Effector CD4-positive, alpha-beta T cell (primary cell): Measurements from ENCODE around the gene SZT2.

Experiments used
- DNase-seq: peaks from one replicate; pipeline ENCODE4 v3.0.0-alpha.2; 2020

SZT2 gene

DNA sequence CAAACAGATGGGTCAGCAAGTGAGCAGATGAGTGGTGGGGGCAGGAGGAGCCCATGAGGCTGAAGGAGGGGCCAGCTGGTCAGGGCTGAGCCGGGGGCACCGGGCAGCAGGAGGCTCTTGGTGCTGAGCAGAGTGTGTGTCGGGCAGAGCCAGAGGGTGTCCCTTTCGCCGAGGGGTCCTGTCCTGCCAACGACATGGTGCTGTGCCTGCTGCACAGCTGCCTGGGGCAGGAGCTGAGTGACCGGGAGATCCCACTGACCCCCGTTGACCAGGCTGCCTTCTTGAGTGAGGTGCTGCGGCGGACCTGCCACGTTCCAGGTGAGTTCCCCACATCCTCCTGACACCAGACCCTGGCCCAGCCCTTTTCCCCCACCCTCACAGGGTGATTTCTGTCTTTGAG is 36.5 kb downstream of the SZT2 start:
- no peak for DNase-seq

DNA sequence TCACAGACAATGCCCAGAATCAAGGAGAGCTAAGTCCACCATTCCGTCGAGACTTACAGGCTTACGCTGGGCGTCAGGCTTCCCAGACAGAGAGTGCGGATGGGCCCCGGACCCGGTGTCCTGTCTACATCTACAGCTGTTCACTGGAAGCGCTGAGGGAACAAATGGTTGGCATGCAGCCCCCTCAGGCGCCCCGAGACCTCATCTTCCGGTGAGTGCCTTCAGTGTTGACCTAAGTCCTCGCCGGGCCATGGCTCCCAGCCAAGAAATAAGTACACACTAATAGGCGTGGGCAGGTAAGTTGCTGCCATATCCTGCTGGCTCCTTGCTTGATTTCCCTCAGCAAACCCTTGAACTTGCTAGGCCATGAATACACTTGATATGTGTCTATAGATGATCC is 37.8 kb downstream of the SZT2 start:
- DNase-seq, result no peak

DNA sequence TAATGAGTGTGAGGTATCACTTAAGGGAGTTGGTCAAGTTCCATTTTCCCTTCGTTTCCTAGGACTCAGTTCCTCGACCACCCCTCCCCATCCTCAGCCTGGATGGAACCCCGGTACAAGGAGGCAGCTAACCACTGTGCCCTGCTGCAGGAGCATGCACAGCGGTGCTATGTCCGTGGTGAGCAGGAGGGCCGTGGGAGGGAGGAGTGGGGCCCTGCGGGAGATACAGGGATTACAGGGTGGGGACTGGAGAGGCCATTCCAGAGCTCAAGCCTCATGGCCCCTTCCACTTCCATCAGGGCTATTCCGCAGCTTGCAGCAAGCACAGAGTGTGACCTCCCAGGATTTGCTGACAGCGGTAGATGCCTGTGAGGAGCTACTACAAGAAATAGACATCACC is 38.2 kb downstream of the SZT2 start:
- no peak for DNase-seq

DNA sequence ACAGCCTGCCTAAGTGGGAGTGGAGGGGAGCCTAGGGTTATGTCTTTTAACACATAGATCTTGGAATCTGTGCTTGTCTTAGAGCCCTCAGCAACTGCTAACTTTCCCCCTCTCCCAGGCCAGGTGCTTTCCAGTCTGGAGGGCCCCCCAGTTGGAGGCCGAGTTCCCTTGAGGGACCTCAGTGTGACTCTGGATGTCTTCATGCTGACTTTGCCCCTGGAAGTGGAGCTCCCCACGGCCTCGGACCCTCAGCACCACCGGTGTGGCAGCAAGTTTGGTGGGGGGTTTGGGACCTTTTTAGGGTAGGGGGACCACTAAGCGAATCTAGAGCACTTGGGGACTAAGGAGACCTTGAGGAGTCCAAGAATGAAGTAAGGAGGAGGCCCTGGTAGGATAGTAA is 41.1 kb downstream of the SZT2 start:
- no peak for DNase-seq

DNA sequence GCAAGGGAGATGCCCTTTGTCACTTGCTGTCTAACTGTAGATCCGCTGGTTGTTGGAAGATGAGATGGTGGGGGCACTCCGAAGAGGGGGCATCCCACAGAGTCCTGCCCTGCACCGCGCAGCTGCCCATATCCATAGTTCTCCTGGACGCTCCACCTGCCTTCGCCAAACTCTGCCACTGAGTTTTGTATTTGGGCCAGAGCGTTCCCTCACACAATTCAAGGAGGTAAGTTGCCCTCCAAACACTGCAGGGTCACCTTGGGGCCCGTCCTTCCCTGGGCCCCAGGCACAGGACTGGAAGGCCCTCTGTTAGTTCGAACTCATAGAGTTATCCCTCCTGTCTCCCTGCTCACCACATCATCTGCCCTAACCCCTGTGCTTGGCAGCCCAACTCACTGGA is 42.0 kb downstream of the SZT2 start:
- no peak for DNase-seq

DNA sequence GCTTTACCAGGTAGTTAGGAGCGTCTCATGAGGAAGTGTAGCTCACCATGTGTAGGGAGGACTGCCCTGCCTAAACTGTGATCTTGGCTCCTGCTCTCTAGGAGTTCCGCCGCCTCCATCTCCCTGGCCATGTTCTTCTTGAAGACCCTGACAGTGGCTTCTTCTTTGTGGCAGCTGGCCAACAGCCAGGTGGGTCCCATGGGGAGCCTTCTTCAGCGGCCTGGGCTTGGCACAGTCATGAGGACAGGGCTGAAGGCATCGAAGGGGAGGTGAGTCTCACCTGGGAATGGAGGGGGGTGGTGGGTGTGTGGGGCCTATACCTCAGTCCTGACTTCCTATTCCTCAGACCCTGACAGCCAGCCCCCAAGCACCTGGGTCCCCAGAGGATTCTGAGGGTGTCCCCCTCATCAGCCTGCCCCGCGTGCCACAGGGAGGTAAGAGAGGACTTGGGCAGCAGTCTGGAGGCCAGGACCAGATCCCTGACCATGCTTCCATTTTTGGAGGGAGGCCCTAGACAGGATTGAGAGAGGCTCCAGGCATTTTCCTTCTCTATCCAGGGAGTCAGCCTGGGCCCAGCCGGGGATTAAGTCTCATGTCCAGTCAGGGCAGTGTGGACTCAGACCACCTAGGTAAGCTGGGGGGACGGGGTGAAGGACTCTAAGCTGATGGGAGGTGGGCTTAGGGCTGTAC is 42.6 kb downstream of the SZT2 start:
- no peak for DNase-seq

DNA sequence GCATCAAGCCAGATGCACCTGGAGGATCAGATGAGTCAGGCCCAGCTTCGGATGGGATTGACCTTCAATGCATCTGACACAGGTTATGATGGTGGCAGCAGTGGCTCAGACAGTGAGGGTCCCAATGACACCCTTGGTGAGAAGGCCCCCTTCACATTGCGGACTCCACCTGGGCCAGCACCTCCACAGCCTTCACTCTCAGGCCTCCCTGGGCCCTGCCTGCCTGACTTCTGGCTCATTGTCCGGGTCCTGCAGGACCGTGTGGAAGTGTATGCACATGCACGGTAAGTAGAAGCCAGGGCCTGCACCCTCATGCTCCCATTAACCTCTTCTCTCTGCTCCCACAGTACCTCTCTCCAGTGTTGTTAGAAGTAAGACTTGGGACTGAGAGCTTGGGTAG is 43.2 kb downstream of the SZT2 start:
- no peak for DNase-seq

DNA sequence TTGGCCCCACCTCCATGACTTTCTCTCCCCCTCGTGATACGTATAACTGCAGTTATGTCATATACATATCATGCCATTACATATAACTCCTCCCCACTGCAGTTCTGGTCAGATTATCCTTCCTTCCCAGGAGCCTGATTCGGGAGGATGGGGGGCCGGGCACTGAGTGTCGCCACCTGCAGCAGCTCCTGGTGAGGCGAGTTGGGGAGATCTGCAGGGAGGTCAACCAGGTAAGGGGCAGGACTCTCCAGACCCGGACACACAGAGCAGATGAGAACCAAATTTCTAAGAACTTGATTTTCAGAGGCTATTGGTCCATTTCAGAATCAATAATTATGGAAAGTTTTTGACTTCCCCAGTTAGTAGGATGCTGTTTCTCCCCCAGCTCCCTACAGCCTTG is 44.6 kb downstream of the SZT2 start:
- DNase-seq, result no peak

DNA sequence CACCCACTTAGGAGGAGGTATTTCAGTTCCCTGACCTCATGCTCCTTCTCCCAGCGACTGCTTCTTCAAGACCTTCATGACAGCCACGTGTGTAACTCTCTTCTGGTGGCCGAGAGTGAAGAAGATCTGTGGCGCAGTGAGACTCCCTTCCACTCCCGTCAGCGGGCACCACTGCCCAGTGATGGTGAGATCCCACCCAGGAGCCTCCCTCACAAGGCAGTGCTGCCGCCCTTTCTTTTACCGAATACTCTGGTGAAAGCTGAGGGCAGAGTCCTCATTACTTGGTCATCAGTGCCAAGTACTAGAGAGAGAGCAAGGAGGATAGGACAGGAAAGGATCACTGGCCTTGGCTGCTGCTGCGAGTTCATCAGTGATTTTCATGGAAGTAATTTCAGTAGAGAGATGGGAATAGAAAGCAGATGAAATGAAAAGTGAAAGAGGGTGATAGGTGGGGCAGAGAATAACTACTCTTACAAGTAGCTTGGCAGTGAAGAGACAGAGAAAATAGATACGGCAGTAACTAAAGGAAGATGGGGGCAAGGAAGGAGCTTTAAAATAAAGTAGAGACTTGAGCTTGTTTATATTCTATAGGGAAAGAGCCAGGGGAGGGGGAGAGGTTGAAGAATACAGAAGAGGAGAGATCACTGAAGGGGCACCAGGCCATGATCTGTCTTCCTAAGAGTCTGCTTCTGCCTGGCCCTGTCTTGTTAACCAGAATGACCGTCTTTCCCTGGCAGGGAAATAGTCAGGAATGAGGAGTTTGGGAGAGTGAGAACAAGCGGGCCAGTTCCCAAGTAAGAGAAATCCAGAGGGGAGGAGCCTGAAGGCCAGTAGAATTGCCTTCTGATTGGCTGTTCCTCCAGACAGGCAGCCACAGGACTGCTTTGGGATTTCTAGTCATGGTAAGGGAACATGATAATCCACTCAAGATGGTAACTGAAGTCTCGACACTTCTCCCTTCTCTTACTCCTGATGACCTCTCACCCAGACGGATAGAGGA is 45.7 kb downstream of the SZT2 start:
- DNase-seq, result no peak

DNA sequence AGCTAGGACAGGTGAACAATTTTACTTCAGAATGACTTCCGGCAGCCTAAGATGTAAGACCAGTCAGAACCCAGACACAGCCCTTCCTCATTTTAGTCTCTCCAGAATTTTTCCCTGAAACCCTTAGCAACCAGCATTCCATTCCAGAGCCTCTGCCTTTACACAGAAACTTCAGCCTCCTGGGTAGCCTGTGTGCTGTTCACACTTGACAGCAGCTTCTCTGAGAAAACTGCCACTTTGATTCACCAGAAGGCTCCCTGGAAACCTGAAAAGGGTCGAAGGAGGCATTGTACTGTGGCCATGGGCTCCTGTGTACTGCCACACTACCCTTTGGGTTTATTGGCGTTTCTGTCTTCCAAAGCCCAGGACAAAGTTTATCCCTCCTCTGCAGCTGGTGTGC is 46.7 kb downstream of the SZT2 start:
- DNase-seq, result no peak

DNA sequence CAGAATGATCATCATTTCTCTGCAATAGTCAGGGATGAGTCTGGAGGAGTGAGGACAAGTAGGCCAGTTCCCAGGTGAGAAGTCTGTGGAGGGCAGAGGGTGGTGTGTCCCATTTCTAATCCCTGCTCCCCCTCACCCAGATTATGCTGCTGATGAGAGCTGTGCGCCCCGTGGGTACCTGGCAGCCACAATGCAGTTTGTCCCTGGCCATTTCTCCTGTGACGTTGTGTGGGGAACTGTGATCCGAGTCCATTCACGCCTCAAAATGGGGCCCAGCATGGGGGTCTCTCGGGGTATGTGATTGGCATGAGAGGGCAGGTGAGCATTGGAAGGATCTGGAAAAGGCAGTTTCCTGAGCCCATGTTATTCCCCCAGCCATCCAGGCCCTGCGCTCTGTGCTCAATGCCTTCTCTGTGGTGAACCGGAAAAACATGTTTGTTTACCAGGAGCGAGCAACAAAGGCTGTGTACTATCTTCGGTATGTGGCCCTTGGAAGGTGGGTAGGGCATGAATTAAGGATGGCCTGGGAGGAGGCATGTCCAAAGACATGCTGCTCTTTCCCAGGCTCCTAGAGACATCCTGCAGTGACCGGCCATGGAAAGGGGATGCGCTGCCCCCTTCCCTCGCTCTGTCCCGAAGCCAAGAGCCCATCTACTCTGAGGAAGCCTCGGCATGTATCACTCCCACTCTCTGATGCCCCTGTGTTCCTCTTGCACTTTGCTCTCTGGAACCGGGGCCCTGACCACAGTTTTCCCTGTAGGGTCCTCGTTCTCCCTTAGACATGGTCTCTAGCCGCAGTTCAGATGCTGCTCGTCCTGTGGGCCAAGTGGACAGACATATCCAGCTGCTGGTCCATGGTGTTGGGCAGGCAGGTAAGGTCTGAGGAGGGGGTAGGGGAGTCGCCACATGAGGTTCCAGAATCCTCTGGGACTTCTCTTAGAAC is 47.6 kb downstream of the SZT2 start:
- no peak for DNase-seq

DNA sequence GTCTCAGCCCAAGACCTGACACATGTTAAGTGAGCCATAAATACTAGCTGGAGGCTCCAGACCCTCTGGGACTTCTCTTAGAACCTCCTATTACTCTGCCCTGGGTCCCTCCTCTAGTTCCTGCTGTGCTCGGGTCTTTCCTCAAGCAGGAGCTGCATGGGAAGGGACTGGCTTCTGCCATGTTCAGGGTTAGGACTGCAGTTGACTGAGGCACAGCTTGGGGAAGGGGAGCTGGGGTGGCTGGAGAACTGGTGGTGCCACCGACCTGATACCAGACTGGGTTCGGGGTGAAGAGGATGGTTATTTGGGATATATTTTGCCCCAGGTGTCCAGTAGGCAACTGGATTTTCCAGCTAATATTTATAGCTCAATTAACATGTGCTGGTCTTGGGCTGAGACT is 48.3 kb downstream of the SZT2 start:
- DNase-seq, result no peak

DNA sequence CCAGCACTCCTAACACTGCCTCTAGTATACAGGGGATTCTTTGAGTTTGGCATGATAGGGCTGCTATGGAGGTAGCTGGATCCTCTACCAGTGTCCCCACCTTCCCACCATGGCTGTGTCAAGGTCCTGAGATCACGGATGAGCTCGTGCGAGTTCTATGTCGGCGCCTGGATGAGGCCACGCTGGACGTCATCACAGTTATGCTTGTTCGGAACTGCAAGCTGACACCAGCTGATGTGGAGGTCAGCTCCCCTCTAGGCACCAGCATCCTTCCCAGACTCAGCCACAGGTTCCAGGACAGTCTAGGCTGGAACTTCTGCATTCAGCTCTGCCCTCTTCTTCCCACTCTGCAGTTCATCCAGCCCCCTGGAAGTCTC is 48.9 kb downstream of the SZT2 start:
- DNase-seq, result no peak

DNA sequence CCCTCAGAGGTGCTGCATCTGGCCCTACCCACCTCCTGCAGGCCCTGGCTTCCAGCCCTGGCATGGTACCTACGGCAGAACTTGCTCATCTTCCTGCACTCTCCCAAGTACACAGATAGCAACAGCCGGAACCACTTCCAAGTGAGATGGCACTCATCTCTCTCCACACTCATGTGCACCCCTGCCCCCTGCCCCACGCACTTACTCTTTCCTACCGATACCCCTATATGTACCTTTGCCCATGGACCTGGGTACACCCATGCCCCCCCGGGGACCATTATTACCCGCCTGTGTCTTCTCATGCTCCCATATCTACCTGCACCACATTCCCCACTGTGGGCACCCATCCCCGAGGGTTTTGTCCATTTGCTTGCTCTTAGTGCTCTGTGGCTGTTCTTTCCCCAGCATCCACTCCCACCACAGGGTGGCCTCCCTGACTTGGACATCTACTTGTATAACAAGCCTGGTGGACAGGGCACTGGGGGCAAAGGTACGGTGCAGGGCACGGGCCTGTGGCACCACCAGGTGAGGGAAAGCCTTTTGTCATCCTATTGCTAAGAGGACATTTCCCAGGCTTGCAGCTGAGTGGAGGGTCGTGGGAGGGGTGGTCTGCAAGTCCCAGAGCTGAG is 49.4 kb downstream of the SZT2 start:
- DNase-seq, result no peak

DNA sequence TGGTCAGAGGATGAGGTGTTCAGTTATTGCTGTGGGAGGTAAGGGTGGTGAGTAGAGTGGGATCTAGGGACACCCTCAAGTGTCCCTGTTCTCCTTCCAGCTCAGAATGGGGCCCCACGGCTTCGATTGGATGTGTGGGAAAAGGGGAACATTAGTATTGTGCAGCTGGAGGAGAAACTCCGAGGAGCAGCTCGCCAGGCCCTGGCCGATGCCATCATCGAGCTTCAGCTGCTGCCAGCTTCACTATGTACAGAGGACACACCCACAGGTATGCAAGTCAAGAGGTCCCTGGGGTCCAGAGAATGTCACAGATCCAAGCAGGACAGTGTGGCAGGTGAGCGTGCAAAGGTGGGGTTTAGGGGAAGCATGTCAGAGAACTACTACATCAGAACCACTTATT is 50.1 kb downstream of the SZT2 start:
- DNase-seq, result no peak

DNA sequence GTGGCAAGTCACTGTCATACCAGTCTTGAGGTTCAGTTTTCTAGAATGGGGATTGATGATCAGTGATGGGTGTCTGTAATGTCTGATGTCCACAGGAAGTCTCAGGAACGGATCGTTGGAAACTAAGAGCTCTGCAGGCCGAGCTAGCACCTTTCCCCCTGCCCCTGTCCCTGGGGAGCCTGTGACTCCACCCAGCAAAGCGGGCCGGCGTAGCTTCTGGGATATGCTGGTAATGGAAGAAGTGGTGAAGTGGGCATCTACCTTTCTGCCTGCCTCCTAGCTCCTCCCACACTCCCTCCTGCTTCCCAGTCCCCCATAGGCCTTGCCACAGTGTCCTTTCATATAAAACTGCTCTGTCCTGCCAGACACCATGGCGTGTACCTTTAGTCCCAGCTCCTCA is 50.7 kb downstream of the SZT2 start:
- no peak for DNase-seq

DNA sequence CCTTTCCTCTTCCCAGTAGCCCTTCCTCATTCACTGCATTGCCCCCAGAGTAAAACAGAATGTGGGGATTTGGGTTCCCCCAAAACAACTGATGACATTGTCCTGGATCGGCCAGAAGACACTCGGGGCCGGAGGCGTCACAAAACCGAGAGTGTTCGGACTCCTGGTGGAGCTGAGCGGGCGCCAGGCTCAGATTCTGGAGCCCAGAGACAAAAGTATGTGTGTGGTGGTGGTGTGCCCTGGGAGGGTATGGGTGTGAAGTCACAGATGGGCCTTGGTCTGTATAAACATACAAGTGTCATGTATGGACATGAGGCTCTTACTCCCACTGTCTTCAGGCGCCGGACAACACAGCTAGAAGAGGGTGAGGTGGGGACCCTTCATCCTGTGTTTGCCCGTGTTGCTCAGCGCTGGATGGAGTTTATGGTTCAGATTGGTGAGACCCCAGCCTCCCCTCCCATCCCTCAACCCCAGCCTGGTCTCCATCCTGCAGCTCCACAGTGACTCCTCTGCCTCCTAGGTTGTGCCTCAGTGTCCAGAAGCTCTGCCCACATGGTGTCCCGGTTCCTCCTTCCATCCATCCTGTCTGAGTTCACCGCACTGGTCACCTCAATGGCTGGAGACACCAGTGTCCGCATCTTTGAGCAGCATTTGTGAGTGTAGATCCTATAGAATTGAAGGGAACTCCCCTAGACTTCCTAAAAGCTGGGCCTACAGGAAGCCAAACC is 51.6 kb downstream of the SZT2 start:
- no peak for DNase-seq

DNA sequence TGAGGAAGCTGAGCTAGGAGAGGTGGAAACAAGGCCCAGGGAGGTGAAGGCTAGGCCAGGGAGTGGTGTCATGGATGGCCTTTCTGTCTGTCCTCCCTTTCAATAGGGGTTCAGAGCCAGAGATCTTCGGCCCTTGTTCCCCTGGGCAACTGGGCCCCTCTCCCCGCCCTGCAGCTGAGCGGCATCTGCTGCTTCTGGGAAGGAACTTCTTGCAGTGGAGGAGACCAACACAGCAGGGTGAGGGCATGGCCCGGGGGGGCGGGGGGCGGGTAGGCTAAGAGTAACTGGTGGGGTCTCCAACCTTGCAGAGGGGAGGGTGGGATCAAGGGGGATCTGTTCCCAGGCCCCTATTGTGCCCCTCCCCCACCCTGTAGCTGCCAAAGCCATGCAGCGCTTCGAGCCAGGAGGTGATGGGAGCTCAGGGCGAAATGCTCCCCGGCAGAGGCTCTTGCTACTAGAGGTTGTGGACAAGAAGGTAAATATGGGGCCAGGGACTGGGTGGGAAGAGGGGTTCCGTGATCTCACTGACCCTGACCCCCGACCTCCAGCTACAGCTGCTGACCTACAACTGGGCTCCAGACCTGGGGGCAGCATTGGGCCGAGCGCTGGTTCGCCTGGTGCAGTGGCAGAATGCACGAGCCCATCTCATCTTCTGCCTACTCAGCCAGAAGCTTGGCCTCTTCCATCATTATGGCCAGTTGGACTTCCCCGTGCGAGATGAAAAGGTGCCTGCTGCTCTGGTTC is 52.4 kb downstream of the SZT2 start:
- no peak for DNase-seq

DNA sequence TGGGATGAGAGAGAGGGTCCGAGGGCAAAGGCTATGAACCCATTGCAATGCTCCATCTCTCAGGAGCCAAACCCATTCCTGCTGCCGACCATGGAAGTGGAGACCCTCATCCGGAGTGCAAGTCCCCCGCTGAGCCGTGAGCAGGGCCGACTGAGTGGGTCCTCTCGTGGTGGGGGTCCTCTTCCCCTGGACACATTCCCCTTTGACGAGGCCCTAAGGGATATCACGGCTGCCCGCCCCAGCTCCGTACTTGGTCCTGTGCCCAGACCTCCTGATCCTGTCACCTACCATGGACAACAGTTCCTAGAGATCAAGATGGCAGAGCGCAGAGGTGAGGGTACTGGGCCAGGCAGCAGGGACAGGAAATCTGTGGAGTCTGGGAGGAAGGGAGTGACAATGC is 53.1 kb downstream of the SZT2 start:
- DNase-seq, result no peak

DNA sequence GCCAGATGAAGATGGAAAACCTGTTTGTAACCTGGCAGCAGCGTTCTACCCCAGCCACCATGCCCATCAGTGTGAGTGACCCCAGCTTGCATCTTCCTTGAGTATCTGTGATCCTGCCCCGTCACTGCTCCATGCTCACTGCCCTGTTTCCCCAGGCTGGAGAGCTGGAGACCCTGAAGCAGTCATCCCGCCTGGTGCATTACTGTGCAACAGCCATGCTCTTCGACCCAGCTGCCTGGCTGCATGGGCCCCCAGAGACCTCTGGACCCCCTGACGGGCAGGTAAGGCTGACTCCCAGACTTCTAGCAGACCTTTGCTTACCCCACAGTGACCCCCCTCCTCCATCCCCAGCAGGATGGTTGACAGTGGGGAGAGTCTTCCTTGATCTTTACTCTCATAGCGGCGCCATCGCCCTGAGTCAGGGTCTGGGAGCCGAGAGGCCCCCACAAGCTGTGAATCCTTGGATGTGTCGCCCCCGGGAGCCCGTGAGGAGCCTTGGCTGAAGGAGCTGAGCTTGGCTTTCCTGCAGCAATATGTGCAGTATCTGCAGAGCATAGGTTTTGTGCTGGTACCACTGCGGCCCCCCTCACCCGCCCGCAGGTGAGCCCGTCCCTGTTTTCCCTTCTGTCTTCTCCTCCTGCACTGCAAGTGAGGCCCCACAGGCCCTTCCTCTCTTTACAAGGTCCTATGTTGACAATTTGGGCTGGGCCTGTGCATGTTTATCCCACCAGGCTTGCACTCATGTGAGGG is 53.7 kb downstream of the SZT2 start:
- no peak for DNase-seq
